ENCODE results near the gene ERAP2.

DNA sequence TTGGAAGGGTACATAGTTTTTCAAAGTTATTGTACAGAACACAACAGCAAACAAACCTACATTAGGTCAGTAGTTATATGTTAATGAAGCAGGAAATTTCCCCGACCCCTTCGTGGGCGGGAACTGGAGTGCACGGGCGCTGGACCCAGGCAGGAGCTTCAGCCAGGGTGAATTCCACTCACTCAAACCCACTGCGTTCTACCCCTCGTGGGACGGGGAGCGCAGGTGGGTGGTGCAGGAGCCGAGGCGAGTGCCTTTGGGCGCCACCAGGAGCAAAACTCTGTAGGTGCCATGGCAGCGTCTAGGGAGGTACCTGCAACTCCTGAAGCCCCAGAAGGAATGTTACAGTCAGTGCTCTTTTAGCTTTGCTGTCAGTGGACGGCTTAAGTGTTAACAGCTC lies 39.0 kb upstream of the ERAP2 start:
- TF ChIP-seq, protein P1, sequence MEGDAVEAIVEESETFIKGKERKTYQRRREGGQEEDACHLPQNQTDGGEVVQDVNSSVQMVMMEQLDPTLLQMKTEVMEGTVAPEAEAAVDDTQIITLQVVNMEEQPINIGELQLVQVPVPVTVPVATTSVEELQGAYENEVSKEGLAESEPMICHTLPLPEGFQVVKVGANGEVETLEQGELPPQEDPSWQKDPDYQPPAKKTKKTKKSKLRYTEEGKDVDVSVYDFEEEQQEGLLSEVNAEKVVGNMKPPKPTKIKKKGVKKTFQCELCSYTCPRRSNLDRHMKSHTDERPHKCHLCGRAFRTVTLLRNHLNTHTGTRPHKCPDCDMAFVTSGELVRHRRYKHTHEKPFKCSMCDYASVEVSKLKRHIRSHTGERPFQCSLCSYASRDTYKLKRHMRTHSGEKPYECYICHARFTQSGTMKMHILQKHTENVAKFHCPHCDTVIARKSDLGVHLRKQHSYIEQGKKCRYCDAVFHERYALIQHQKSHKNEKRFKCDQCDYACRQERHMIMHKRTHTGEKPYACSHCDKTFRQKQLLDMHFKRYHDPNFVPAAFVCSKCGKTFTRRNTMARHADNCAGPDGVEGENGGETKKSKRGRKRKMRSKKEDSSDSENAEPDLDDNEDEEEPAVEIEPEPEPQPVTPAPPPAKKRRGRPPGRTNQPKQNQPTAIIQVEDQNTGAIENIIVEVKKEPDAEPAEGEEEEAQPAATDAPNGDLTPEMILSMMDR (IDR thresholded peaks at IDR 0.05; ENCODE audit: poor library complexity, severe bottlenecking) = no peak
- TF ChIP-seq TAF1 (IDR thresholded peaks at IDR 0.05; ENCODE audit: low read depth) = no peak
- TF ChIP-seq MXI1 (conservative IDR thresholded peaks at IDR 0.05; ENCODE audit: poor library complexity, severe bottlenecking) = no peak
- no peak for TF ChIP-seq POLR2AphosphoS5 (IDR thresholded peaks at IDR 0.05)
- TF ChIP-seq EZH2 (IDR thresholded peaks at IDR 0.05; ENCODE audit: borderline replicate concordance, insufficient read depth, low read length, poor library complexity, severe bottlenecking) = no peak
